ENCODE measurements around the gene STK40. TPM values are rescaled to one million over a fixed set of nuclear protein-coding genes. Genes with fewer than 3 reads are reported as not detected.

Gene STK40
- total and polyA plus RNA-seq, 8 donors = 14.0 to 57.4 (median 28.4) TPM

DNA sequence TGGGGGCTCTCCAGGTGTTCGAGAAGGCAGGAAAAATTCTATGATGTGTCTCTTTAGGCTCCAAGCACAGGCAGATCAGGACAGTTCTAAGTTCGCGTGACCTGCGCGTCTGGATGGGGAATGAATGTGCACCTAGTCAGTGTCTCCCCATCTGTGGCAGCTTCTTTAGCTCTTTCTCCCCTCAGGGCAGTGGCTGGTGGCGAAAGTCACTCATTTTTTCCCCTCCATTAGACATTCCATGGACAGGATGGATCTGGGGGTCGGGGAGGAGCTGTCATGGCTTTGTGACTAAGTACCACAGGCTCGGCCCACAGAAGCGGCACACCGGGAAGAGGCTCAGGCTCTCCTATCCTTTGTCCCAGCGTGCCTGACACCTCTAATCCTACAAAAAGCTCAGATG lies 31.2 kb downstream of the STK40 start:
- Histone ChIP-seq H3K27me3 (no peaks in the 10 kb centered on the region), H3K4me1 (peaks cover 33 to 48% (median 40%) of the 10 kb centered on the region in 4 donors), H3K27ac (no peak overlapping the region), H3K9me3 (no peaks in the 10 kb centered on the region), H3K36me3 (peaks cover 56 to 97% (median 86%) of the 10 kb centered on the region in 4 donors), H3K4me3 (no peak overlapping the region)
- TF ChIP-seq EP300 (IDR thresholded peaks at IDR 0.05) = no peak
- TF ChIP-seq POLR2AphosphoS5 (IDR thresholded peaks at IDR 0.05) = no peak
- TF ChIP-seq, protein P1, sequence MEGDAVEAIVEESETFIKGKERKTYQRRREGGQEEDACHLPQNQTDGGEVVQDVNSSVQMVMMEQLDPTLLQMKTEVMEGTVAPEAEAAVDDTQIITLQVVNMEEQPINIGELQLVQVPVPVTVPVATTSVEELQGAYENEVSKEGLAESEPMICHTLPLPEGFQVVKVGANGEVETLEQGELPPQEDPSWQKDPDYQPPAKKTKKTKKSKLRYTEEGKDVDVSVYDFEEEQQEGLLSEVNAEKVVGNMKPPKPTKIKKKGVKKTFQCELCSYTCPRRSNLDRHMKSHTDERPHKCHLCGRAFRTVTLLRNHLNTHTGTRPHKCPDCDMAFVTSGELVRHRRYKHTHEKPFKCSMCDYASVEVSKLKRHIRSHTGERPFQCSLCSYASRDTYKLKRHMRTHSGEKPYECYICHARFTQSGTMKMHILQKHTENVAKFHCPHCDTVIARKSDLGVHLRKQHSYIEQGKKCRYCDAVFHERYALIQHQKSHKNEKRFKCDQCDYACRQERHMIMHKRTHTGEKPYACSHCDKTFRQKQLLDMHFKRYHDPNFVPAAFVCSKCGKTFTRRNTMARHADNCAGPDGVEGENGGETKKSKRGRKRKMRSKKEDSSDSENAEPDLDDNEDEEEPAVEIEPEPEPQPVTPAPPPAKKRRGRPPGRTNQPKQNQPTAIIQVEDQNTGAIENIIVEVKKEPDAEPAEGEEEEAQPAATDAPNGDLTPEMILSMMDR (IDR thresholded peaks at IDR 0.05) = no peak
- no peak for TF ChIP-seq POLR2A (IDR thresholded peaks at IDR 0.05)
- DNase-seq = no peak
- intact Hi-C loops (cut with DNase I; ENCODE audit: low total_unique reads) = no loop called here
- 93 to 95% (median 95%) methylated on average over 8 to 11 of the region's 11 CpGs for WGBS, 5 donors

DNA sequence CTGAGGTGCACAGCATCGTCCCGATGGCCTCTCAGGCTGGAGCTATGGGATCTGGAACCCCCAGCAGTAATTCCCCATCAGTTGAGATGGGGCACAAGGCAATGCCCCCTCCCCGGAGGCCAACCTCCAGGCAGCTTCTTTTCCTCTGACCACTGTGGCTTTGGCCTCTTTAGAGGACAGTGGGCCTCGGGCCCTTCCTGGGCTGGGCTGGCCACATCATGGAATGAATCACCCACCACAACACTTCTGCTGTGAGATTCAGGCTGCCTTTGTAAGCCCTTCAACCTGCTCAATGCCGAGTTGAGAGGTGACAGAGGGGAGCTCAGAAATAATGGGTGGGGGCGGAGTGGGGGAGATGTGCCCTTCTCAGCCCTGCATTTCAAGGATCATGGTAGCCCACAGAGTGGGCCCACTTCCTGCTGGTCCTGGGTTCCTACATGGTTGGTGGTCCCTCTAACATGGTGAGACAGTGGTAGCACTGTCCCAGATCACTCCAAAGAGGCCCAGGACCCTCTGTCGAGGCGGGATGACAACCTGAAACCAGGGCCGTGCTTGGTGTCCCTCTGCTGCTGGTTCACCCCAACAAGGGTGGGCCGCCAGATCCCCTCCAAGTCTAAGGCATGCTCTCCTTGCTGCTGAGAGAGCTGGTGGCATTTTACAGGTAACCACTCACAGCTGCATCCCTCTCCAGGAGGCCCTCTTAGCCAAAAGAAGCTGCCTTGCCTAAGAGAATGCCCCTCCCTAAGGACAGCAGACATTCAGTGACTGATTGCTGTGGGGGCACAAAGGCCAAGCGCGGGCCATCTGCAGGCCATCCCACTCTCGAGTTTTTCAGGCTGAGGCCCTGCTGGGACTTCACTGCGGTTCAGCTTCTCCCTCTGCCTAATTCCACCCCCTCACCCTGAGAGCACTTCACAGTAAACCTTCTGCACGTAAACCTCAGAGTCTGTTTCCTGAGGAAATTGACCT lies 32.5 kb downstream of the STK40 start:
- TF ChIP-seq, protein P1 (IDR thresholded peaks at IDR 0.05) = no peak
- no peak for TF ChIP-seq POLR2A (IDR thresholded peaks at IDR 0.05)
- TF ChIP-seq EP300 (IDR thresholded peaks at IDR 0.05) = no peak
- TF ChIP-seq POLR2AphosphoS5 (IDR thresholded peaks at IDR 0.05) = no peak
- DNase-seq = no peak
- H3K27me3 ChIP-seq = no peaks in the 10 kb centered on the region
- H3K9me3 ChIP-seq = no peaks in the 10 kb centered on the region
- intact Hi-C loops (cut with DNase I; ENCODE audit: low total_unique reads) = no loop called here
- peaks cover 33 to 55% (median 43%) of the 10 kb centered on the region in 4 donors for H3K4me1 ChIP-seq
- peak overlapping the region in 4 of 5 donors; percentile 8 to 82 (median 72) for H3K27ac ChIP-seq
- no peak overlapping the region for H3K4me3 ChIP-seq
- 79 to 83% (median 80%) methylated on average over 15 of the region's 15 CpGs for WGBS, 5 donors
- H3K36me3 ChIP-seq = peaks cover 52 to 97% (median 85%) of the 10 kb centered on the region in 4 donors

DNA sequence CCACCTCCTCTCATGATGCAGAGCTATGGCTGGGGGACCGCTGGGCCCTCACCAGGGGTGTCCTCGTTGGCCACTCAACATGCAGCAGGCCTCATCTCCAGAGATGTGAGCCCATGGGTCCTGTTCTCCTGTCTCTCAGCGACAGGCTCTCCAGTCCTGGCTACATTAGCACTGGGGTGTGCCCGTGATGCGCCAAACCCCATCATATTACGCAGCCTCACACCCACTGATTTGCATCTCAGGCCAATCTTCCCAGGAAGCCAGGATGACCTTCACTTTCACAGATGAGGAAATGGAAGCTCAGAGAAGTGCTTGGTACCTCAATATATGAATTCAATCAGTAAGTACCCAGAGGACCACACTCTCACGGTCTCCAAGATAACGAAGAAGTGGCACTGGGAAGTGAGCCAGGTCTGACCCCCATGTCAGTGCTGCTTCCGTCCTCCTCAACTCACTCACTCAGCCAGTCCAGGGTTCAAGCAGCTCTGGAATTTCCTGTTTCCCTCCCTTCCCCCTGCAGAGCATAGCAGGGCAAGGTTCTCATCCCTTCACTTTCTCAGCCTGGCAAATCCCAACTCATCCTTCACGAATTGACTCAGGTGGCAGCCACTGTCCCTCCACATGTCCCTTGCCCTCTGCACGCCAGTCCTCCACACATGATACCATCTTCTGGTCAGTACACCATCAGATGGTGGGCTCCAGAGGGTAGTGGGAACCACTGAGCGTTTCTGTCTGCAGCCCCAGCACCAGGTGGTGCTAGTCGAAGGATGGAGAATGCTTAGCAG lies 33.4 kb downstream of the STK40 start:
- DNase-seq = no peak
- peak overlapping the region in 4 of 5 donors; percentile 65 to 82 (median 72) for H3K27ac ChIP-seq
- intact Hi-C loops (cut with DNase I; ENCODE audit: low total_unique reads) = no loop called here
- H3K4me1 ChIP-seq = peaks cover 33 to 55% (median 43%) of the 10 kb centered on the region in 4 donors
- H3K4me3 ChIP-seq = no peak overlapping the region
- no peak for TF ChIP-seq EP300 (IDR thresholded peaks at IDR 0.05)
- no peak for TF ChIP-seq POLR2AphosphoS5 (IDR thresholded peaks at IDR 0.05)
- TF ChIP-seq, protein P1 (IDR thresholded peaks at IDR 0.05) = no peak
- no peak for TF ChIP-seq POLR2A (IDR thresholded peaks at IDR 0.05)
- WGBS, 5 donors = 79 to 86% (median 82%) methylated on average over 13 of the region's 13 CpGs
- no peaks in the 10 kb centered on the region for H3K27me3 ChIP-seq
- peaks cover 53 to 97% (median 85%) of the 10 kb centered on the region in 4 donors for H3K36me3 ChIP-seq
- no peaks in the 10 kb centered on the region for H3K9me3 ChIP-seq
